DND-41 (cell line): Measurements from ENCODE around the gene PGLYRP1.

Experiments
- ATAC-seq: fragments of 200-7000 bp; cut with Tn5 transposase; 3 replicates; pipeline ENCODE4 v1.9.1; 2021; ENCODE audit warnings: low read depth; ENCODE audit not compliant: insufficient read depth
- DNase-seq: peaks from one replicate; pipeline ENCODE4 v3.0.0-alpha.2; 2020
- H2AFZ ChIP-seq: 2 replicates; pipeline ENCODE4 v1.6.0; 2012; ENCODE audit warnings: low read depth, low read length
- H3K27ac ChIP-seq: 2 replicates; pipeline ENCODE4 v1.5.1; 2012; ENCODE audit warnings: low read length, inconsistent platforms
- H3K27me3 ChIP-seq: fragments of 200-600 bp; sonication (generic); 2 replicates; pipeline ENCODE4 v1.6.0; 2012; ENCODE audit warnings: low read length, mild to moderate bottlenecking, inconsistent platforms; ENCODE audit not compliant: insufficient read depth, poor library complexity
- H3K36me3 ChIP-seq: 2 replicates; pipeline ENCODE4 v1.5.1; 2012; ENCODE audit warnings: low read length, inconsistent platforms; ENCODE audit not compliant: insufficient read depth
- H3K4me1 ChIP-seq: 2 replicates; pipeline ENCODE4 v1.5.1; 2012; ENCODE audit warnings: mild to moderate bottlenecking, low read length; ENCODE audit not compliant: insufficient read depth
- H3K4me2 ChIP-seq: 2 replicates; pipeline ENCODE4 v1.6.0; 2012; ENCODE audit warnings: mild to moderate bottlenecking, moderate library complexity, low read length, inconsistent platforms; ENCODE audit not compliant: insufficient read depth
- H3K4me3 ChIP-seq, 2 experiments: fragments of 200-600 bp in 1 of 2; shearing (Covaris generic) in 1 of 2; 2 replicates each; pipeline ENCODE4 v1.5.1; 2012 to 2016; ENCODE audit warnings: inconsistent platforms in 2 of 2, low read length in 2 of 2, mild to moderate bottlenecking in 2 of 2, low read depth in 1 of 2, moderate library complexity in 1 of 2
- H3K79me2 ChIP-seq: 2 replicates; pipeline ENCODE4 v1.6.0; 2012; ENCODE audit warnings: low read length, inconsistent platforms; ENCODE audit not compliant: insufficient read depth
- H3K9ac ChIP-seq: 2 replicates; pipeline ENCODE4 v1.6.0; 2012; ENCODE audit warnings: low read depth, mild to moderate bottlenecking, inconsistent platforms, low read length, moderate library complexity
- H3K9me3 ChIP-seq: 2 replicates; pipeline ENCODE4 v1.5.1; 2012; ENCODE audit warnings: low read length, moderate library complexity, mild to moderate bottlenecking, inconsistent platforms; ENCODE audit not compliant: insufficient read depth, severe bottlenecking
- H4K20me1 ChIP-seq: 2 replicates; pipeline ENCODE4 v1.6.0; 2012; ENCODE audit warnings: low read length; ENCODE audit not compliant: insufficient read depth
- EZH2 ChIP-seq: IDR thresholded peaks from 3 replicates; pipeline ENCODE4 v1.6.1; 2012; ENCODE audit warnings: borderline replicate concordance, low read depth, mild to moderate bottlenecking, moderate library complexity, low read length, inconsistent platforms; ENCODE audit not compliant: severe bottlenecking
- TF ChIP-seq, protein P1 (sequence below): IDR thresholded peaks from 2 replicates; pipeline ENCODE4 v1.5.1; 2012; ENCODE audit warnings: borderline replicate concordance, low read length, moderate library complexity, mild to moderate bottlenecking; ENCODE audit not compliant: poor library complexity, severe bottlenecking; ENCODE audit errors: extremely low read depth

PGLYRP1 gene

GRCh38 chr19:46023311-46023779 lies 492 bp upstream of the PGLYRP1 start:
- Histone ChIP-seq H3K4me1 (no peaks in the 10 kb centered on the region), H3K9ac (no peak overlapping the region), H4K20me1 (no peaks in the 10 kb centered on the region), H2AFZ (no peak overlapping the region), H3K9me3 (no peaks in the 10 kb centered on the region), H3K36me3 (peaks cover 5% of the 10 kb centered on the region; the same call in 1 of the 2 replicates), H3K4me2 (no peak overlapping the region), H3K79me2 (no peaks in the 10 kb centered on the region), H3K27ac (no peak overlapping the region), H3K27me3 (no peaks in the 10 kb centered on the region), H3K4me3 (no peak overlapping the region)
- no peak for ATAC-seq
- DNase-seq: no peak
- TF ChIP-seq, protein P1, sequence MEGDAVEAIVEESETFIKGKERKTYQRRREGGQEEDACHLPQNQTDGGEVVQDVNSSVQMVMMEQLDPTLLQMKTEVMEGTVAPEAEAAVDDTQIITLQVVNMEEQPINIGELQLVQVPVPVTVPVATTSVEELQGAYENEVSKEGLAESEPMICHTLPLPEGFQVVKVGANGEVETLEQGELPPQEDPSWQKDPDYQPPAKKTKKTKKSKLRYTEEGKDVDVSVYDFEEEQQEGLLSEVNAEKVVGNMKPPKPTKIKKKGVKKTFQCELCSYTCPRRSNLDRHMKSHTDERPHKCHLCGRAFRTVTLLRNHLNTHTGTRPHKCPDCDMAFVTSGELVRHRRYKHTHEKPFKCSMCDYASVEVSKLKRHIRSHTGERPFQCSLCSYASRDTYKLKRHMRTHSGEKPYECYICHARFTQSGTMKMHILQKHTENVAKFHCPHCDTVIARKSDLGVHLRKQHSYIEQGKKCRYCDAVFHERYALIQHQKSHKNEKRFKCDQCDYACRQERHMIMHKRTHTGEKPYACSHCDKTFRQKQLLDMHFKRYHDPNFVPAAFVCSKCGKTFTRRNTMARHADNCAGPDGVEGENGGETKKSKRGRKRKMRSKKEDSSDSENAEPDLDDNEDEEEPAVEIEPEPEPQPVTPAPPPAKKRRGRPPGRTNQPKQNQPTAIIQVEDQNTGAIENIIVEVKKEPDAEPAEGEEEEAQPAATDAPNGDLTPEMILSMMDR: no peak
- TF ChIP-seq EZH2: no peak

DNA sequence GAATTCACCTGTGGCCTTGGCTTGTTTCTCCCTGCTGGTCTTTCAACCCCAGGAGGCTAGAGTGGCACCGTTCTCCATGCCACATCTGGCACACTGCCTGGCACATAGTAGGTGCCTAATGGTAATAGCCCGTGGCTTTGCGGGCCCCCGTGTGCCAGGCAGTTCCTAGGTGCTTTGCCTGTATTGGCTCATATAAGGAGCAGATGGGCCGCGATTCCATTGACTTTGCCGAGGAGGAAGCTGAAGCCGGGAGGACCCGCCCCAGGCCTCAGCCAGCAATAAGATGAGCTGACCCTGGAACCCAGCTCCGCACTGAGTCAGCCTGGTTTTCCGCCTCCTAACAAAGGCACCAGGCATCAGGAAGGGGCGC lies 807 bp downstream of the PGLYRP1 start:
- Histone ChIP-seq H3K4me2 (no peak overlapping the region), H4K20me1 (no peaks in the 10 kb centered on the region; the same call in 1 of the 2 replicates), H3K4me1 (no peaks in the 10 kb centered on the region), H3K27ac (no peak overlapping the region), H3K4me3 (no peak overlapping the region), H3K9me3 (no peaks in the 10 kb centered on the region), H3K36me3 (peaks cover 18% of the 10 kb centered on the region; the same call in 1 of the 2 replicates), H3K9ac (no peak overlapping the region), H2AFZ (no peak overlapping the region), H3K79me2 (no peaks in the 10 kb centered on the region), H3K27me3 (no peaks in the 10 kb centered on the region)
- DNase-seq (no peak), ATAC-seq (no peak)
- no peak for TF ChIP-seq EZH2

- TF ChIP-seq, protein P1: no peak
- no peak for TF ChIP-seq EZH2
- no peak overlapping the region for H2AFZ ChIP-seq
- no peaks in the 10 kb centered on the region for H3K79me2 ChIP-seq
- no peak overlapping the region for H3K27ac ChIP-seq
- DNase-seq: no peak
- H3K4me1 ChIP-seq: no peaks in the 10 kb centered on the region
- peaks cover 19% of the 10 kb centered on the region; the same call in 1 of the 2 replicates for H3K36me3 ChIP-seq
- no peak overlapping the region for H3K9ac ChIP-seq
- H3K9me3 ChIP-seq: no peaks in the 10 kb centered on the region
- ATAC-seq: no peak
- no peaks in the 10 kb centered on the region for H3K27me3 ChIP-seq
- no peak overlapping the region for H3K4me2 ChIP-seq
- H4K20me1 ChIP-seq: no peaks in the 10 kb centered on the region; the same call in 1 of the 2 replicates
- H3K4me3 ChIP-seq: no peak overlapping the region
These were observed 1.3 kb downstream of the PGLYRP1 start for GRCh38 chr19:46021531-46022041.

DNA sequence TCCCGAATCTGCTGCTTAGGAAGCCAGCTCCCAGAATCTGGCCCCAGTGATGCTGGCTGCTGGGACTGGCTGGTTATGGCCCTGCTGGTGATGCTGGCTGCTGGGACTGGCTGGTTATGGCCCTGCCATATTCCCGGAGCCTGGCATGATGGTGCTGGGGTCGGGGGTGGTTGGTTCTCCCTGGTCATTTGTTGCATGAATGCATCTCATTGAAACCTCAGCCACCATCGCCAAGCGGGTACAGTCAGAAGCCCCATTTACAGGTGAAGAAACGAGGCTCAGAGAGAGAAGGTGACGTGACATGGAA lies 2.1 kb downstream of the PGLYRP1 start:
- H3K79me2 ChIP-seq: no peaks in the 10 kb centered on the region
- TF ChIP-seq, protein P1: no peak
- no peak for TF ChIP-seq EZH2
- no peak overlapping the region for H3K27ac ChIP-seq
- H3K9ac ChIP-seq: no peak overlapping the region
- ATAC-seq (no peak), DNase-seq (no peak)
- no peak overlapping the region for H3K4me3 ChIP-seq
- no peak overlapping the region for H3K4me2 ChIP-seq
- peaks cover 23% of the 10 kb centered on the region for H3K36me3 ChIP-seq
- H3K4me1 ChIP-seq: no peaks in the 10 kb centered on the region
- no peaks in the 10 kb centered on the region for H3K27me3 ChIP-seq
- H3K9me3 ChIP-seq: no peaks in the 10 kb centered on the region
- no peak overlapping the region for H2AFZ ChIP-seq
- no peaks in the 10 kb centered on the region; the same call in 1 of the 2 replicates for H4K20me1 ChIP-seq
